SW480 (cell line): ENCODE results near the gene SBNO1.
A peak's percentile ranks its signal among the peaks of the same experiment; 100 is the strongest.
"Not testable (repeated sequence)": the region's sequence is repeated elsewhere in the genome, so short reads cannot be mapped to it uniquely, and the experiment has no call there.

Experiments
- DNase-seq: peaks from one replicate; pipeline ENCODE4 v3.0.0-alpha.2; 2016; ENCODE audit warnings: low spot score

The SBNO1 gene

DNA sequence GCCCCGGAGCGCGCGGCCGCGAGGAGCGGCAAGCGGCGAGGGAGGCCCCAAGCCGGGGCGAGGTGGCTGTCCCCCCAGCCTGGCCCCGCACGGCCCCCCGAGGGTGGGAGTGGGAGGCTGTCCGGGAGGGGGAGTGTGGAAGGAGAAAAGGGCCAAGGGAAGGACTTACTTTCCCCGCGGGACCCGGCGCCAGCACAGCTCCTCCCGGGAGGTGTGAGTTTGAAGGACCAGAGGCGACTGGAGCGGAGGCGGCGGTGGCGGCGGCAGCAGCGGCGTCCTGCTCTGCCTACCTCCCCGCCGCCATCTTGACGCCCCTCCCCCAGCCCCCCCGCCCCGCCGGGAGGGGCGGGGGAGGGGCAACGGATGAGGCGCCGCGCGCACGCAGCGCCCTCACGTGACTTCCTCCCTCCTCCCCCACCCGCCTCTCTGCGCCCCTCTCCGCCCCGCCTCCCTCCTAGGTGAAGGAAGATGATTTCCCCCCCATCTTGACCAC lies at the start of gene SBNO1:
TSS of gene SBNO1 (minus strand) at position 316 of the 493 bp plus-strand sequence. CDS start 14,406 bp downstream, outside the sequence.
- peak; percentile 84 for DNase-seq

GRCh38 chr12:123410041-123410412 lies 45.4 kb upstream of the SBNO1 start:
- no peak for DNase-seq

GRCh38 chr12:123409284-123410040 lies 44.8 kb upstream of the SBNO1 start:
- DNase-seq = not testable (repeated sequence)

DNA sequence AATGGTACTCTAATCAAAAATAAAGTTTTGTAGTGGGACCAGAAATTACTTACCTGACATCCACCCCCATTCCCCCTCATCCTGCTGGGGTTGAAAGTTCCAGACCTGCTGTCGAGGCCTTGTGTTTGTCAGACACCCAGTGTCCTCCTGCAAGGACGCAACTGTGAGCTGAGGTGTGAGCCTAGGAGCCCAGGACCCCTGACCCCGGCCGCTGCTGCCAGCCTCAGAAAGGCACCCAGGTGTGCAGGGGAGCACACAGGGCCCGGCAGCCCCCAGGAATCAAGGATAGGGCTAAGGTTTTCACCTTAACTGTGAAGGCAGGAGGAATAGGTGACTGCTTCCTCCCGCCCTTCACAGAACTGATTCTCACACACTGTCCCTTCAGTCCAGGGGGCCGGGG lies 44.0 kb upstream of the SBNO1 start:
- DNase-seq = not testable (repeated sequence)

GRCh38 chr12:123407934-123408333 lies 43.3 kb upstream of the SBNO1 start:
- DNase-seq = not testable (repeated sequence)

DNA sequence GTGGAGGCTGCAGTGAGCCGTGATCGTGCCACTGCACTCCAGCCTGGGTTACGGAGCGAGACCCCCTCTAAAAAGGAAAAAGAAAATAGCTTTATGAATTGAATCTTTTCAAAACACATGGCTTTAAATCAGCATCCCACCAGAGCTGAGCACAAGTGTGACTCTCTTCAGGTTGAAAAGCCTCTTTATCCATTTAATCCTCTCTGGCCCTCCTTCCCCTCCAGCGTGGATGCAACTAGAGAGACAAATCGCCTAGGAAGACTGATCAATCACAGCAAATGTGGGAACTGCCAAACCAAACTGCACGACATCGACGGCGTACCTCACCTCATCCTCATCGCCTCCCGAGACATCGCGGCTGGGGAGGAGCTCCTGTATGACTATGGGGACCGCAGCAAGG lies 42.6 kb upstream of the SBNO1 start:
- not testable (repeated sequence) for DNase-seq

GRCh38 chr12:123404581-123404980 lies 39.9 kb upstream of the SBNO1 start:
- DNase-seq = no peak

- DNase-seq = no peak
Observed at GRCh38 chr12:123401753-123402683, 37.4 kb upstream of the SBNO1 start.

- no peak for DNase-seq
Observed at GRCh38 chr12:123399255-123399617, 34.6 kb upstream of the SBNO1 start.

GRCh38 chr12:123398550-123399254 lies 34.1 kb upstream of the SBNO1 start:
- DNase-seq = no peak

GRCh38 chr12:123398177-123398549 lies 33.5 kb upstream of the SBNO1 start:
- no peak for DNase-seq

GRCh38 chr12:123397400-123397799 lies 32.8 kb upstream of the SBNO1 start:
- no peak for DNase-seq

DNA sequence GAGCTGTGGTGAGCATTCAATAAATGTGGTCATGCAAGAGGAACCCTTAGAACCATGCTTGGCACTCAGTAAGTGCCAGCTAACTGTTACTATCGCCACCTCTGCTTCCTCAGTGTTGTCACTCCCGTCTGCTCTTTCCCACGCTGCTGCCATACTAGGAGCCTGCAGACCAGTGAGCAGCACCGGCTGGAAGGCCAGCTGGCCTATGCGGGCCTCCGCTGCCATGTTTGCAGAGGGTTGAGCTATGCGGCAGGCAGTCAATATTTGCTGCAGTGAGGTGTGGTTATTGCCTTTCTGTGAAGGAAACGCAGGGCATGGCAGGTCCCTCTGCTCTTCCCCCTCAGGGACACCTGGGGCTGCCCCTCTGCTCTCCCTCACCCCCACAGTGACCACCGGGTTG lies 32.3 kb upstream of the SBNO1 start:
- no peak for DNase-seq

GRCh38 chr12:123396543-123396942 lies 31.9 kb upstream of the SBNO1 start:
- no peak for DNase-seq

DNA sequence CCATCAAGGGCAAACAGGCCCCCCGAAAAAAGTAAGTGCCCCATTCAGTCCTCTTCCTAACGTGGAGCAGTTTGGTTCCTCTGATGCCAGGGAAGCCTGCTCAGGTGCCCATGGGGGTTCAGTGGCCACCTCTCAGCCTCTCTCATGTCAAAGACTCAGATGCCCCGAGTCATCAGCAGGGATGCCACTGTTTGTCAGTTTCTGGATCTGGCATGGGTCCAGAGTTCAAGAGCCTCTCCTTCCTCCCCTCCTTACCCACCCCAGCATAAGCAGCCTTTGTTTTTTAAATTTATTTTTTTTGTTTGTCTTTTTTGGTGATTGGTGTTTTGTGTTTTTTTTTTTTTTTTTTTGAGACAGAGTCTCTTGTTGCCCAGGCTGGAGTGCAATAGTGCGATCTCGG lies 30.6 kb upstream of the SBNO1 start:
- DNase-seq = no peak

DNA sequence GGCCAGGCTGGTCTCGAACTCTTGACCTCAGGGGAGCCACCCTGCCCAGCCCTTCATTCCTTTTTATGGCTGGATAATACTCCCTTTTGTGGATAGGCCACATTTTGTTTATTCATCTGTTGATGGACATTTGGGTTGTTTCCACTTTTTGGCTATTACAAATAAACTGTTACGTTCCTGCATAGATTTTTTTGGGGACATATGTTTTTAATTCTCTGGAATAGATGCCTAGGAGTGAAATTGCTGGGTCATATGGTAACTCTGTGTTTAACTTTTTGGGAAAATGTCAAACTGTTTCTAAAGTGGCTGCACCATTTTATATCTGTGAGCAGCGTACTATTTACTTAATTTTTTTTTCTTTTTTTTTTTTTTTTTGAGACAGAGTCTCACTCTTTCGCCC lies 29.1 kb upstream of the SBNO1 start:
- no peak for DNase-seq

DNA sequence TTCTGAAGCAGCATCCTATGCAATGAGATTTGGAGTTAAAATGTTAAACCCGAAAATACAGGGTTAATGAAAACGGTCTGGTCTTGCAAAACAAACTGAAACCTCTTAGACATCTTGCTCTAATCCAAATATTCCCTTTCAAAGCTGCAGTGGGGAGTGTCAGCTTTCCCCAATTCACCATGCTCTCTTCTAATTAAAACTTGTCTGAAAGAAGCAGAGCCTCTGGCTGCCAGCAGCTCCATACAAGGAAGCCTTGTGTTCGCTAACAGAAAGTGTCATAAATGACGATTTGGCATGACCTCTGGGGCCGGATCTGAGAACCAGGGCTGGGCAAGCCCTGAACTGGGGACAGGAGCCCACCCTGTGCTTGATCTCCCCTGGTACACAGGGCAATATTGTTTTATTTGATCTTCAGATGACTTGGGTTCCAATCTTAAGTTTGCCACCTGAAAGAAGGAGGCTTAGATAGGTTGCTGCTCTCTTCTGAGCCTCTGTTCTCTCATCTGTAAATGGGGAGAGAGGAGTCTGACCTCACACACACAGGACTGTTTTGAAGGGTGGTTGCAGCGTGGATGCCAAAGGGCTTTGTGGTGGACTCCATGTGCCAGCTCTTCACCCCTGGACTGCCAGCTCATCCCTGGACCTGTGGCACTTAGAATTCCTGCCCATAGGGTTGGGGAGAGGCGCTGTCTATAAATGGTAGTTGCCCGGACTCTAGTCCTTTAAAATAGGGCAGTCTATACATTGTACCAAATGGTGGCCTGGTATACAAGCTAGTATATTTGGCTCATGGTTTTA lies 27.1 kb upstream of the SBNO1 start:
- no peak for DNase-seq

DNA sequence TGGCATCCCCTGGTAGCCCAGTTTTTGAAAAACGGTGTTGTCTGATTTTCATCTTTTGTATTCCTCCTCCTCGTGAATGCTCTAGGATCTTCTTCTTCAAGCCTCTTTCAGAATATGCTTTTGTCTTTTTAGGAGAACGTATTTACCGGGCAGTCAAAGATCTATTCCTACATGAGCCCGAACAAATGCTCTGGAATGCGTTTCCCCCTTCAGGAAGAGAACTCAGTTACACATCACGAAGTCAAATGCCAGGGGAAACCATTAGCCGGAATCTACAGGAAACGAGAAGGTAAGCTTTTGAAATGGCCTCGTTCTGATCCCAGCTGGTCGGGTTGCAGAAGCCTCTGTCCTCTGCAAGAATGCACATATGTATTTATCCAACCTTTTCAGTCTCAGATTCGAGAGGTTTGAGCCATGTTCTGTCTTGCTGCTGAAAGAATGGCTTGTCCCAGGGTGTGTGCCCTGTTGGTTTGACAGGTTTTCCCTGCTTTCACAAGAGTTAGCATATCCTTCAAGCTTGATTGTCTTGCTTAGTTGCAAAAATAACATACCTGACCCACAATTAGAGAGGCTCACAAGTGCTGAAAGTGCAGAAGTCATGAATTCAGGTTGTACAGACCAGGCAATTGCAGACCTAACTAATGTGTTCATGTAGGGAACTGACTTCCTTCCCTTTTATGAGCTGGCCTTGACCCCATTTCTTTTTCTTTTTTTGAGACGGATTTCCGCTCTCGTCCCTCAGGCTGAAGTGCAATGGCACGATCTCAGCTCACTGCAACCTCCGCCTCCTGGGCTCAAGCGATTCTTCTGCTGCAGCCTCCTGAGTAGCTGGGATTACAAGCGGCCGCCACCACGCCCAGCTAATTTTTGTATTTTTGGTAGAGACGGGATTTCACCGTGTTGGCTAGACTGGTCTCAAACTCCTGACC lies 26.1 kb upstream of the SBNO1 start:
- DNase-seq = no peak

GRCh38 chr12:123389560-123390351 lies 25.1 kb upstream of the SBNO1 start:
- DNase-seq = peak; percentile 36
